NCI-H748 treated with DMSO at 0.1 percent for 48 hours (cell line): ENCODE measurements around the gene FIP1L1.

Experiments
- DNase-seq: peaks from one replicate; lab custom pipeline; 2025; lab: John Stamatoyannopoulos, UW

The FIP1L1 gene

GRCh38 chr4:53476232-53477037 lies 99.0 kb downstream of the FIP1L1 start:
- no peak for DNase-seq

DNA sequence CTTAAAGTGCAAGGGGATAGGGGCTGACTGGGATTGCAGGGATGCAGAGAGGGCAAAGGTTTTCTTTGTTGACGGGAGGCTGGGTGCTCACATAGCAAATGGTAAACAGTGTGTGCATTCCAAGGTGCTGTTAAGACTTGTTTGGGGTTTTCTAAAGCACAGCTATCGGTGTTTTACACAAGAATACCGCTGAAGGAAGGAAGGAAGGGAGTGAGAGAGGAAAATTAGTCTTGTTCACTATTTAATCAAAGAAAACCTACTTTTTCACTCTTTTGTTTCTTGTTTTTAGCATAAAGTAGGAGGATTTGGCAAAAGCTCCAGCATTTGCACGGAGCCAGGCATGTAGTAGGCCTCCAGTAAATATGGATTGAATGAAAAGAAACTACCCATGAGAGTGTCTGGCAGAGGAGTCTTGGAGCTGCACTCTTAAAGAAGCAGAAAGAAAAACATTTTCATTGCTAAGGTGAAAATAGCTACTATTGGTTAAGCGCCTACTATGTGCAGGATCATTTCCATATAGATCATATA lies 99.7 kb downstream of the FIP1L1 start:
- DNase-seq: no peak

DNA sequence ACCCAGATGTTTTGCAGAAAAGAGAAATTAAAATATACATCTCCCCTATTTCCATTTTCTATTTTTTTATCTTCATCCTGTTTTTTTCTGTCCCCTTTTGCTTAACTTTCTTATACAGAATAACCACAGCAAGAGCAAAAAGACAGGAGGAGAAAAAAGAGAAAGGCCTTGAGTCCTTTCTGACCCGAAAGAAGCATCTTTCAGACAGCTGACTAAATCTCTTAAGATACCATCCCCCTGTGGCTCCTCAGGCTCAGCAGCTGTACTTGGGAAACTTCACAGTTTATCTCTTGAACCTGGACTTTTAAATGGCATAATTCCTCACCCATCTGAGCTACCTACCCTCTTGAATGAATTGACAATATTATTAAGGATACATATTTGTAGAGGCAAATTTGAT lies 100.2 kb downstream of the FIP1L1 start:
- no peak for DNase-seq

GRCh38 chr4:53478671-53479456 lies 101.4 kb downstream of the FIP1L1 start:
- DNase-seq: no peak

GRCh38 chr4:53479736-53480525 lies 102.5 kb downstream of the FIP1L1 start:
- no peak for DNase-seq

GRCh38 chr4:53480909-53481308 lies 103.5 kb downstream of the FIP1L1 start:
- no peak for DNase-seq

DNA sequence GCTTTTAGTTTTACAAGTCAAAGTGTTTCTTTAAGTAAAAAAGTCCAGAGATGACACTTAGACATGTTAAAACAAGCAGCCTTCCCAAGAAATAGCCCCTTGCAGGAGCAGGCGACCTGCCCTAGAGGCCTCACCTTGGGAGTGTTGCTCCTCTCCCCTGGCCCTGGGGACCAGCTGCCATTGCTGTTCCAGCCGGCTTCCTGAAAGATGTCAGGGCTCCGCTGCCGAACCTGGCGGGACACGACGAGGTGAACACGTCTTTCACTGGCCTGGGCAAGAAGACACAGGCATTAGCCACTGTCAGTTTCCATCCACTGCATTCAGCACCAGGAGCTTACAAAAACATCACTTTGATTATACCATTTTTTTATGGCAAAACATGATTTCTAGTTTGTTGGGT lies 104.1 kb downstream of the FIP1L1 start:
- no peak for DNase-seq

GRCh38 chr4:53483250-53483649 lies 105.8 kb downstream of the FIP1L1 start:
- DNase-seq: no peak

DNA sequence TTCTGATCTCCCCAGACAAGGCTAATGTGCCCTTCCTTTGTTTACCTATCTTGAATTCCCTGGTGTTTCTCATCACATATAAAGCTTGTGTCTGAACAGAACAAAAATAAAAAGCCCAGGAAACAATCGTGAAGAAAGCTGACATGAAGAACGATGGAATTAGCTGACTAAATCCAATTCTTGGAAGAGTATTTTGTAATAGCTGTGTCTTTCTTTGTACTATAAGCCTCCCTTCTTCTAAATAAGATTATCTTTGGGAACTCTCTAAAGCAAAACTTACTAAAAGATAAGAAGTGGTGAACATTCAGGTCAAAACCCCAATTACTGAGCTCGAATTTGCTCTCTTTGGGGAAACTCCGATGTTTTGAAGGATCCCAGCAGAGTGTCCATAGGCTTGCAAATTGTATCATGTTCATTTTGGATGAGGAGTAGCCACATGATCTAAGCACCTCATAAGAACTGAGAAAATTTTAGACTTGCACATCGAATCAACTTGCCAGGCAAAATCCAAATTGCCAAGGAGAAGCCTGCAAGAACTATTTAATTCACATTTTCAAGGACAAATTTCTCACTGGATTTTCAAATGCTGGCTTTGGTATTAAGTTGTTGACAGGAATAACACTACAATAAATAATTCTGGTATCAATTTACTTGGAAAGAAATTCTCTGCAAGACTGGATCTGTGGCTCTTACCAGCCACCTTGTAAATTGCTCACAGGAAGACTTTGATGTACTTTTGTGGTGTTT lies 107.6 kb downstream of the FIP1L1 start:
- DNase-seq: no peak

DNA sequence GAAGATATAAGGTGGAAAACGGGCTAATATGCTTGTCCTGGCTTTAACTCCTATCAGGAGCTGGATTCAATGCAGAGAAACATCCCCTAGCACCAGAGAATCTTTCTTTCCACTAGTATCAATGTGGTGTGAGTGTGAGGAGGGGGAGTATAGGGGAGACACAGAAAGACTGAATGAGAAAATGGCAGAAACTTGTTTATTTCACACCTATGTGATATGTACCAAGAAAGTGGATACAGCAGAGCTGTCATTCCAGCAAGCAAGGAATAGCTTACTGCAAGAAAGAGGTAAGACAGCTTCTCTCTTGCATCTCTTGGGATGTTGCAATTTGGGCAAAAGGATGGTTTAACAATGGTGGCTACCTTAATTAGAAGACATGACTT lies 108.2 kb downstream of the FIP1L1 start:
- no peak for DNase-seq

- DNase-seq: no peak
Measured at GRCh38 chr4:53487766-53488165, 110.3 kb downstream of the FIP1L1 start.

GRCh38 chr4:53489279-53489889 lies 111.9 kb downstream of the FIP1L1 start:
- DNase-seq: no peak

GRCh38 chr4:53490161-53490956 lies 112.9 kb downstream of the FIP1L1 start:
- no peak for DNase-seq

DNA sequence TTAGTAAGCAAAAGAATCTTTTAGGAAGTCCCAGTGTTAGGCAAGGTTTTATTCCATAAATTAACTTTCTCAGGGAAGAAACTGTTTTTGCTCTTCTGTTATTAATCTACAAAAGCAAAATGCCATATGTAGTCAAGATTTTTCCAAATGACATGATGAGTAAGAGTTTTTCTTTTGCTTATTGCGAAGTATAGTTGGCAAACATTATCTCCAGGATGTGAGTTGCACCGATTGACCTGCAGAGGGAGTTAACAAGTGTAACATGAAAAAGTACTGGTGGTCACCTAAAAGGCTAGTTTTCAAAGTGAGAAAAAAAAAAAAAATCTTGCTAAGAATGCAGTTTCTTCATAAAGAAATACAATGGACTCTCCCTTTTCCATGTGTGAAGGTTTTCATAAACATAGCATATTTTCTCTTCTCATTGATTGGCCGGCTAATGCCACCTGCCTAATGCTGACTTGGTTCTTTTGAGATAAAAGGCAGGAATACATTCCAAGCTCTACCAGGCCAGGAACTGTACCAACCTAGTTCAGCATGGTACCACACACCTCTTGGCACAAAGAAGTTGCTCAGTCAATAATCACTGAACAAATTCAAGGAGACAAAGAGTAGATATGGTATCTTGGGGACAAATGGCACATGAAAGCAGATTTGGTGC lies 113.7 kb downstream of the FIP1L1 start:
- no peak for DNase-seq

DNA sequence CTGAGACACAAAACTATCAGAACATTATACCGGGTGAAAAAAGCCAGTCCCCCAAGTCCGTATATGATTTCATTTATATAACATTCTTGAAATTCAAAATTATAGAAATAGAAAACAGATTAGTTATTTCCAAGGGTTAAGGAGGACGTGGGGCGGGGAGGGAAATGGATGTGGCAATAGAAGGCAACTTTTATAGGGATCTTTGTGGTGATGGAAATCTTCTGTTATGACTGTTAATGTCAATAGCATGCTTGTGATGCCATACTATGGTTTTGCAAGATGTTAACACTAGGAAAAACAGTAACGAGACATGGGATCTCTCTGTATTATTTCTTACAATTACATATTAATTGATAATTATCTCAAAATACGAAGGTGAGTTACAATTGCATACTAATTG lies 117.4 kb downstream of the FIP1L1 start:
- DNase-seq: no peak

GRCh38 chr4:53497487-53498244 lies 120.2 kb downstream of the FIP1L1 start:
- no peak for DNase-seq

DNA sequence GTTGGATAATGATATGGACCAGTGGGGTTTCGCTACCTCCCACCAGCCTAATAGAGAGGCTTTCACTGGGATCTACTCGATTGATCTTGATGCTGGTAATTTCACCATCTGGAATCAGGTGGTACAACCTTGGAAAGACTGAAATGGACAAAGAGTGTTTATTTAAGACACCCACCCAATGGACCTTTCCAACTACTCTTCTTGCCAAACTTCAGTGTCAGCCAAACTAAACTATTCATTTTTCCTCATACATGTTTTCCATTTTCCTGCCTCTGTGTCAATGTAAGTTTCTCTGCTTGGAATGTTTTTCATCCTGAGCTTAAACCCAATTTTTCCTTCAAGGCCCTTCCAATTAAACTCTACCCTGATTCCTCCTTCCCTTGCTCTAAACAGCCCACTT lies 121.3 kb downstream of the FIP1L1 start:
- no peak for DNase-seq

DNA sequence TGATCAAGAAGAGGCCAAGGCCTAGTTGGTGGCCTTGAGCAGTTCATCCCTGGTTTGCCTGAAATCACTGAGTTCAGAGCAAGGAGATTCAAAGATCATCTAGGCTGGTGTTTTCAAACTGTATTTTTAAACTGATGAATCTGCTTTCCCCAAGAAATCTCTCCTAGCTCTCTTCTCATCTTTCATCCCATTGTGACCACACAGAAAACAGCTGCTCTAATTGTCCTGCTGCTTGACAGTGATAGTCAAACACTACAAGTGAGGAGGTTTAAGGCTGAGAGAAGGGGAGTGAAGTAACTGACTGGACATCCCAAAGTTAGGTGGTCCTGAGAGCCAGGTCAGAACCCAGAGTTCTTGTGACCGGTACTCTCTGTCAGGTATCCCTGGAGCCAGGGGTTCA lies 122.3 kb downstream of the FIP1L1 start:
- no peak for DNase-seq

GRCh38 chr4:53500546-53500945 lies 123.1 kb downstream of the FIP1L1 start:
- no peak for DNase-seq
